ENCODE results near the gene FEZF1.

GRCh38 chr7:122305475-122306319 lies 1.1 kb upstream of the FEZF1 start:
- TF ChIP-seq POLR2A (IDR thresholded peaks at IDR 0.05) (no peak), CTCF (IDR thresholded peaks at IDR 0.05) (no peak)
